Common myeloid progenitor, CD34-positive (primary cell): Measurements from ENCODE around the gene ZNF768. TPM values are rescaled to one million over a fixed set of nuclear protein-coding genes. Genes with fewer than 3 reads are reported as not detected.

ENCODE experiments used
- CTCF ChIA-PET: fragments of 350-600 bp; sonication (Branson Sonifier 250); formaldehyde crosslinking; loops from one replicate; lab custom pipeline; 2021; ENCODE audit warnings: antibody characterized with exemption; lab: Charles Lee
- POLR2A ChIA-PET: fragments of 350-600 bp; sonication (Branson Sonifier 250); formaldehyde crosslinking; loops from one replicate; lab custom pipeline; 2021; ENCODE audit warnings: antibody characterized with exemption; lab: Charles Lee
- DNase-seq, 3 donors: peaks; one replicate each; pipeline versions ENCODE4 v3.0.0 to v3.0.0-alpha.2; 2013
- H3K27ac ChIP-seq, 2 experiments: 1 replicate in 1 of 2; 2 replicates in 1 of 2; pipeline ENCODE4 v1.7.0; 2013; ENCODE audit warnings: inconsistent platforms in 2 of 2, low read length in 2 of 2, mild to moderate bottlenecking in 2 of 2, low read depth in 1 of 2, moderate library complexity in 1 of 2; ENCODE audit not compliant: severe bottlenecking in 2 of 2, insufficient read depth in 1 of 2, poor library complexity in 1 of 2
- H3K27me3 ChIP-seq, 5 experiments: replicated peaks in 2 of 5; 1 replicate in 3 of 5; 2 replicates in 2 of 5; pipeline versions ENCODE4 v1.6.1 to v1.7.0; 2013; ENCODE audit warnings: low read length in 4 of 5, mild to moderate bottlenecking in 2 of 5, moderate library complexity in 2 of 5, inconsistent platforms in 1 of 5; ENCODE audit not compliant: insufficient read depth in 5 of 5, control insufficient read depth in 4 of 5
- H3K36me3 ChIP-seq, 4 experiments: 1 replicate in 2 of 4; 2 replicates in 2 of 4; pipeline versions ENCODE4 v1.6.1 to v1.7.0; 2013; ENCODE audit warnings: low read length in 3 of 4, control low read depth in 1 of 4, mild to moderate bottlenecking in 1 of 4; ENCODE audit not compliant: control insufficient read depth in 4 of 4, insufficient read depth in 4 of 4
- H3K4me1 ChIP-seq, 4 experiments: 1 replicate in 3 of 4; 2 replicates in 1 of 4; pipeline versions ENCODE4 v1.6.1 to v1.7.1; 2013; ENCODE audit warnings: low read length in 3 of 4, mild to moderate bottlenecking in 3 of 4, control low read depth in 1 of 4, inconsistent platforms in 1 of 4, moderate library complexity in 1 of 4; ENCODE audit not compliant: control insufficient read depth in 4 of 4, insufficient read depth in 4 of 4; ENCODE audit errors: control extremely low read depth in 1 of 4
- H3K4me3 ChIP-seq, 7 experiments: 1 replicate in 4 of 7; 2 replicates in 3 of 7; pipeline versions ENCODE4 v1.5.1 to v1.7.0; 2013; ENCODE audit warnings: mild to moderate bottlenecking in 7 of 7, low read length in 6 of 7, moderate library complexity in 6 of 7, inconsistent platforms in 2 of 7, low read depth in 2 of 7, control low read depth in 1 of 7; ENCODE audit not compliant: insufficient read depth in 4 of 7, control insufficient read depth in 1 of 7; ENCODE audit errors: extremely low read depth in 1 of 7
- H3K9me3 ChIP-seq, 5 experiments: 1 replicate in 4 of 5; 2 replicates in 1 of 5; pipeline versions ENCODE4 v1.6.1 to v1.7.1; 2013; ENCODE audit warnings: low read length in 4 of 5, mild to moderate bottlenecking in 2 of 5, inconsistent platforms in 1 of 5, low read depth in 1 of 5, moderate library complexity in 1 of 5; ENCODE audit not compliant: control insufficient read depth in 4 of 5, insufficient read depth in 2 of 5; ENCODE audit errors: control extremely low read depth in 1 of 5
- WGBS: methylation state at CpG from one replicate; pipeline ENCODE4 v1.1.5; 2013; ENCODE audit not compliant: insufficient coverage; 5-methylcytosine and 5-hydroxymethylcytosine counted together
- polyA plus RNA-seq: library from polyadenylated mRNA; unstranded; fragments of 120-200 nt; gene quantifications from one replicate; pipeline ENCODE4 v1.2.1, GENCODE V29; 2013

ZNF768 gene
- polyA plus RNA-seq, result 37.5 TPM

- CTCF ChIA-PET, result interaction anchor here (0.9 to 1.6 kb wide), 4 partner anchors 9 to 171 kb away, joined by 3 to 7 read pairs (median 4); partner anchors contain the start of genes ITGAL and ZNF747
- Histone ChIP-seq H3K27ac (peak within 1 kb of the TSS; percentile 87 to 88), H3K27me3 (no peaks in the 10 kb centered on the region), H3K9me3 (no peaks in the 10 kb centered on the region), H3K4me1 (peaks cover 6 to 32% (median 23%) of the 10 kb centered on the region in 4 experiments), H3K4me3 (peak within 1 kb of the TSS; percentile 82 to 91 (median 83)), H3K36me3 (peaks cover 4 to 34% (median 23%) of the 10 kb centered on the region in 4 experiments)
- peak; percentile 45 to 76 (median 67) for DNase-seq
- under 1% methylated on average over 39 of the region's 73 CpGs for WGBS
- POLR2A ChIA-PET, result interaction anchor here (1.5 kb wide), 1 partner anchor 9 kb away, joined by 5 read pairs; no protein-coding TSS in a partner anchor
Measured at GRCh38 chr16:30526137-30526822, at the start of gene ZNF768. ZNF768 (minus strand) TSS chr16:30526566; CDS start chr16:30526413, 153 bp downstream.

- H3K36me3 ChIP-seq, result peaks cover 0 to 18% (median 9%) of the 10 kb centered on the region in 4 experiments
- no peak overlapping the region for H3K27ac ChIP-seq
- no peaks in the 10 kb centered on the region for H3K27me3 ChIP-seq
- H3K9me3 ChIP-seq, result no peaks in the 10 kb centered on the region
- DNase-seq, result no peak
- H3K4me1 ChIP-seq, result peaks cover 7 to 30% (median 20%) of the 10 kb centered on the region in 4 experiments
- CTCF ChIA-PET, result interaction anchor here (1.0 to 1.3 kb wide), 2 partner anchors 20 to 29 kb away, joined by 3 read pairs; no protein-coding TSS in a partner anchor
- POLR2A ChIA-PET, result interaction anchor here (0.6 kb wide), 1 partner anchor 14 kb away, joined by 4 read pairs; no protein-coding TSS in a partner anchor
- no CpG with 5 or more reads among the region's 1 CpG for WGBS
- no peak overlapping the region for H3K4me3 ChIP-seq
Measured at GRCh38 chr16:30574678-30575077, 48.3 kb upstream of the ZNF768 start.

- CTCF ChIA-PET, result interaction anchor here (0.7 to 2.3 kb wide), 10 partner anchors 10 to 60 kb away, joined by 3 to 6 read pairs (median 3); no protein-coding TSS in a partner anchor
- 0% methylated on average over 50 of the region's 67 CpGs for whole genome bisulfite sequencing
Measured at GRCh38 chr16:30571445-30572322, 45.3 kb upstream of the ZNF768 start, which contains the start of gene ZNF688. ZNF688 (minus strand) TSS chr16:30571714; CDS start chr16:30571629, 85 bp downstream.

GRCh38 chr16:30570636-30571444 is 44.5 kb upstream of the ZNF768 start:
- H3K27me3 ChIP-seq, result no peaks in the 10 kb centered on the region
- H3K4me3 ChIP-seq, result peak overlapping the region; percentile 71 to 93 (median 86)
- WGBS, result 16% methylated on average over 9 of the region's 22 CpGs
- CTCF ChIA-PET, result interaction anchor here (0.6 to 2.3 kb wide), 5 partner anchors 9 to 35 kb away, joined by 3 to 6 read pairs (median 4); no protein-coding TSS in a partner anchor
- POLR2A ChIA-PET, result interaction anchor here (0.6 to 1.9 kb wide), 2 partner anchors 80 to 176 kb away, joined by 3 to 11 read pairs; partner anchors contain the start of genes PRR14 and ZNF48
- H3K36me3 ChIP-seq, result peaks cover 0 to 3% (median 0%) of the 10 kb centered on the region in 4 experiments
- no peaks in the 10 kb centered on the region for H3K9me3 ChIP-seq
- peaks cover 7 to 57% (median 36%) of the 10 kb centered on the region in 4 experiments for H3K4me1 ChIP-seq
- DNase-seq, result peak in 2 of 3 donors; percentile 40 to 46
- peak overlapping the region; percentile 90 to 94 for H3K27ac ChIP-seq

More at GRCh38 chr16:30571445-30572322, 45.3 kb upstream of the ZNF768 start, which contains the start of gene ZNF688:
- Histone ChIP-seq H3K9me3 (no peaks in the 10 kb centered on the region), H3K36me3 (peaks cover 0 to 3% (median 0%) of the 10 kb centered on the region in 4 experiments), H3K27me3 (no peaks in the 10 kb centered on the region), H3K4me3 (peak within 1 kb of the TSS; percentile 71 to 93 (median 86)), H3K27ac (peak within 1 kb of the TSS; percentile 90 to 94), H3K4me1 (peaks cover 7 to 57% (median 36%) of the 10 kb centered on the region in 4 experiments)
- peak; percentile 99 to 100 (median 99) for DNase-seq
- POLR2A ChIA-PET, result interaction anchor here (0.6 to 1.9 kb wide), 5 partner anchors 14 to 176 kb away, joined by 3 to 12 read pairs (median 4); partner anchors contain the start of genes PRR14, ZNF48, ZNF764 and ZNF785

GRCh38 chr16:30569746-30570635 is 43.6 kb upstream of the ZNF768 start:
- peak overlapping the region in 1 of 2 experiments; percentile 94 for H3K27ac ChIP-seq
- WGBS, result 95% methylated on average over 39 of the region's 44 CpGs
- ChIA-PET POLR2A (no interaction called here), CTCF (interaction anchor here (0.6 to 2.3 kb wide), 4 partner anchors 8 to 34 kb away, joined by 3 to 6 read pairs (median 4); no protein-coding TSS in a partner anchor)
- peak overlapping the region in 2 of 7 experiments; percentile 84 to 93 for H3K4me3 ChIP-seq
- peaks cover 7 to 57% (median 36%) of the 10 kb centered on the region in 4 experiments for H3K4me1 ChIP-seq
- H3K9me3 ChIP-seq, result no peaks in the 10 kb centered on the region
- DNase-seq, result no peak
- H3K27me3 ChIP-seq, result no peaks in the 10 kb centered on the region
- peaks cover 0 to 3% (median 0%) of the 10 kb centered on the region in 4 experiments for H3K36me3 ChIP-seq
